GM12873 (cell line): ENCODE data around the gene NOL11.

Source experiments
- TF ChIP-seq, protein P1 (sequence below): IDR thresholded peaks from 2 replicates; pipeline ENCODE4 v1.5.1; 2012; ENCODE audit warnings: low read depth, mild to moderate bottlenecking, moderate library complexity, low read length, control low read depth; ENCODE audit not compliant: insufficient read depth; ENCODE audit errors: missing control alignments

Gene NOL11

DNA sequence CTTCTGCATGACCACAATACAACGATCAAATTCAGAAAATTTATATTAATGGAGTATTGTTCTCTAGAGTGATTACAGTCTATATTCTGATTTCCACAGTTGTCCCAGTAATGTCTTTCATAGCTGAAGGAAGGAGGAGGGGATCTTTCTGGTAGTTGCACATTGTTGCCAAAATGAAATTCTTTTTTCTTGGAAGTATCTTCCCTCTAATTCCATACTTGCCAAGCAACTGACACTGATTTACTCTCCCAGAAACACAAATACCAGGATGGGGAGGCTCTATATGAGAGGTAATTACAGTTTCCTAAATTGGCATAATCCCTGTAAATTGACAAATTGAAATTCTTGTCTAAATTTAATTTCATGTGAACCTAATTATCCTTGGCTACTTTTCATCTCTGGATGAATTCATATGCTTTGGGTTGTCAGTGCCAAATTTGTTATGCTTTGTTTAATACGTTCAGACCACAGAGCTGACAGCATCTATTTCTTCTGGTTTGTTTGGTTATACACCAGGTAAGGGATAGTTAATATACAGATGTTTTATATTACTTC is 30.0 kb downstream of the NOL11 start:
- TF ChIP-seq, protein P1, sequence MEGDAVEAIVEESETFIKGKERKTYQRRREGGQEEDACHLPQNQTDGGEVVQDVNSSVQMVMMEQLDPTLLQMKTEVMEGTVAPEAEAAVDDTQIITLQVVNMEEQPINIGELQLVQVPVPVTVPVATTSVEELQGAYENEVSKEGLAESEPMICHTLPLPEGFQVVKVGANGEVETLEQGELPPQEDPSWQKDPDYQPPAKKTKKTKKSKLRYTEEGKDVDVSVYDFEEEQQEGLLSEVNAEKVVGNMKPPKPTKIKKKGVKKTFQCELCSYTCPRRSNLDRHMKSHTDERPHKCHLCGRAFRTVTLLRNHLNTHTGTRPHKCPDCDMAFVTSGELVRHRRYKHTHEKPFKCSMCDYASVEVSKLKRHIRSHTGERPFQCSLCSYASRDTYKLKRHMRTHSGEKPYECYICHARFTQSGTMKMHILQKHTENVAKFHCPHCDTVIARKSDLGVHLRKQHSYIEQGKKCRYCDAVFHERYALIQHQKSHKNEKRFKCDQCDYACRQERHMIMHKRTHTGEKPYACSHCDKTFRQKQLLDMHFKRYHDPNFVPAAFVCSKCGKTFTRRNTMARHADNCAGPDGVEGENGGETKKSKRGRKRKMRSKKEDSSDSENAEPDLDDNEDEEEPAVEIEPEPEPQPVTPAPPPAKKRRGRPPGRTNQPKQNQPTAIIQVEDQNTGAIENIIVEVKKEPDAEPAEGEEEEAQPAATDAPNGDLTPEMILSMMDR, result no peak

DNA sequence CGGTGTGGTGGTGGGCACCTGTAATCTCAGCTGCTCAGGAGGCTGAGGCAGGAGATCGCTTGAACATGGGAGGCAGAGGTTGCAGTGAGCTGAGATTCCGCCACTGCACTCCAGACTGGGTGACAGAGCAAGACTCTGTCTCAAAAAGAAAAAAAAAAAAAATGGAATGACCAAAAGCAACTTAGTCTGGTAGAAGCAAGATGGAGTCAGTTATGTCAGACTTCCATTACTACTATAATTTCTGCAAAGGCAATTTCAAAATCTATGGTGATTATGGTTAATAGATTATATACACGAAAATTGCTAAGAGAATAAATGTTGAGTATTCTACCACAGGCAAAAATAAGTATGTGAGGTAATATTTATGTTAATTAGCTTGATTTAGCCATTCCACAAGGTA is 32.3 kb downstream of the NOL11 start:
- TF ChIP-seq, protein P1, result no peak

DNA sequence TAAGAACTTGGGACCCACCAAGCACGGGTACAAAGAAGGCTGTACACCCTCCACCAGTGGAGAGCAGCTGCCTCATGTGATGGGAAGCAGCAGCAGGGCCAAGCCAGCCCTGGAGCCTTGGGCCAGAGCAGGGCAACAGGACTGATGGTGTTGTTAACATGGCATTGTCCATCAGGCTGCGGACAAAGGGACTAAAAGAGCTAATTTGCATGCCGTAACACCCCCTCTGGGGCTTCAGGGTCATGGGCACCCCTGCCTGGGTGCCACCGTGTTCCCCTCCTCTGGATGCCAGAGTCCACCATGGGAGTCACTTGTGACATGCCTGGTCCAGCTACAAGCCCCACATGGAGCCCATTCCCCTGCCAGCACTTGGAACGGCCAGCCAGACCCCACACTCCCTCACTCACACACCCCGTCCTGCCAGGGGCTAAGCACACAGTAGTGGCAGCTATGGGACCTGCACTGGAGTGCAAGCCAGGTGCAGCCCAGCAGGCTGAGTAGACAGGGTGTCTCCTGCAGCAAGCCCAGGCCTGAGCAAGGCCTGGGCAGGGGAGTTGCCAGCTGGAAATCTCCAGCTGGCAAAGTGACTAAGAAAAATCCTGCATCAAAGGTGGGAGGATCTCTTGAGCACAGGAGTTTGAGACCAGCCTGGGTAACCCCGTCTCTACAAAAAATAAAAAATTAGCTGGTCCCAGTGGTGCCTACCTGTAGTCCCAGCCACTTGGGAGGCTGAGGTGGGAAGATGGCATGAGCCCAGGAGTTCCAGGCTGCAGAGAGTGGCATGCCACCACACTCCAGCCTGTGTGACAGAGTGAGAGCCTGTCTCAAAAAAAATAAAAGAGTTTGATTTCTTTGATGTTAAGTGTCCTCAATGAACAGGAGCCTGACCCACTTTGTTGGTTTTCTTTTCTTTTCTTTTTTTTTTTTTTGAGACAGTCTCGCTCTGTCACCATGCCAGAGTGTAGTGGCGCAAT is 33.7 kb downstream of the NOL11 start:
- TF ChIP-seq, protein P1, result no peak

DNA sequence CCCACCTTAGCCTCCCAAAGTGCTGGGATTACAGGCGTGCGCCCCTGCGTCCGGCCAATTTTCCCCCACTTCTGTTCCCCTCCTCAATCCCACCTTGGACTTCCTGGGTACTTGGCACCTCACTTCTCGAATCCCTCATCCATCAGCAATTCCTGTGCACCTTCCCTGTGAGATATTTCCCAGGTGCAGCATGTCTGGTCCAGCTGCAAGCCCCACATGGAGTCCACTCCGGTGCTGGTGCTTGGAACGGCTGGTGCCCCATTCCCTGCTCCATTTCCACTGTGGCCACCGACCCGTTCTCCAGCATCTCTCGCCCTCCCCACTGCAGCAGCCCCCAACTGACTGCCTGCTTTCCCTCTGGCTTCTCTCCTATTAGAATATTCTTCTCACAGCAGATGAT is 35.3 kb downstream of the NOL11 start:
- TF ChIP-seq, protein P1, result no peak

DNA sequence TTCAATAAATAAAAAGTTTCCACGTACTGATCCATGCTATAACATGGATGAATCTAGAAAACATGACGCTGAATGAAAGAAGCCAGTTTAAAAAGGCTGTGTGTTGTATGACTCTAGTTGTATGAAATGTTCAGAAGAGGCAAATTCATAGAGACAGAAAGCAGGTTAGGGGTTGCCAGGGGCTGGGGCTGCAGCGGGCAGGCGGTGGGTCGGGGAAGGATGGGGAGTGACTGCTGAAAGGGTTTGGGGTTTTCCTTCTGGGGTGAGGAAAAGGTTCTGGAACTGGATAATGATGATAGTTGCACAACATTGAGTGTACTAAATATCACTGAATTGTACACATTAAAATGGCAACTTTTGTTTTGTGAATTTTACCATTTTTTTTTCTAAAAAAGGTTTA is 36.3 kb downstream of the NOL11 start:
- TF ChIP-seq, protein P1, result no peak

DNA sequence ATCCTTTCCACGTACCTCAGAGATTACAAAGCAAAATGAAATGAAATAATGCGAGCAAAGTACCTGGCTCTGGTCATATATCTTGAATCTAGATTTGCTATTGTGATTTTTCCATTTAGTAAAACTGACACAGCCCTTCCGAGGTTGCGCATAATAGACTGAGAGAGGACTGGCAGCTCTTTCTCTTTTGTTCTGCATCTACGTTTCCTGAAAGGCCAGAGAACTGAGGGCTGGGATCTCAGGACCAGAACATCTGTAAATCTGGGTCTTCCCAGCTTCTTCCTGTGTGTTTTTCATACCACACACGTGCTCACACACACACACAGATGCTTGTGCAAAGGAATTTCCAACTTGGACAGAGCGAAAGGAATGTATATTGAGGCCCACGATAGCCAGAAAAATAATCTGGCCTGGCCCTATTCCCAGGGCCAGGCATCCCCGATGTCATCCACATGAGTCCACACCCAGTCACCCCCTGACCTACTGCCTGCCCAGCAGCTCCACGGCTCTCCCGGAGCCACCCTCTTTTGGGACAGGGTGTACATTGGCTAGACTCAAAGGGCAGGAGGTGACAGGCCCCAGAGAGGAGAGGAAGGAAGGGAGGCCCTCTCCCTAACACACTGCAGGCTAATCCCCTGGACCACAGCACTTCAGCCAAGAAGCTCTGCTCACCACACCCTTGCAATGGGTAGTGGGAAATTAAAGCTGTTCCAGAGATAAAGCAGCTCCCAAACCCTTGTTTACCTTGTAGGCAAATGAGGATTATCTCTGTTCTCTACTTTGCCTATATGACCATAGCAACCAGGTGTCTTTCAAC is 41.8 kb downstream of the NOL11 start:
- TF ChIP-seq, protein P1, result no peak

DNA sequence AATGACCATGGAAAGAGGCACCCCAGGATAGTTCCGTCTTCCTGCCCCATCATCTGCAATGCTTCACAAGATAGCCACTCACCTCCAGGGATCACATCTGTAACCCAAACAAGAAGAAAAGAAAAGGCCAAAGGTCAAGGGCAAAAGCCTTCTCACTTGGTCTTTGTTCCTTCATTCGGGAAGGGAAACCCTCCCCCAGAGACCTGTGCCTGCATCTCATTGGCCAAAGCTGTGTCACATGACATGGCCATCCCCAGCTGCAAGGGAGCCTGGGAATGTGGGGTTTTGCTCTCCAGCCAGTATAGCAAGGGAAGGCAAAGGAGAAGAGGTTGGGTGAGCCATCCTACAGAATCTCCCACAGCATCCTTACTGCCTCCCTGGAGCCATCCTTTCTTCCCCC is 47.9 kb downstream of the NOL11 start:
- TF ChIP-seq, protein P1, result no peak
